Neural cell (in vitro differentiated cells): ENCODE data around the gene CUBN.

ENCODE experiments used
- CTCF ChIP-seq: fragments of 450-650 bp; IDR thresholded peaks from 2 replicates; pipeline ENCODE4 v1.5.1; 2014; ENCODE audit warnings: antibody characterized with exemption, mild to moderate bottlenecking, moderate library complexity; ENCODE audit not compliant: poor library complexity, severe bottlenecking
- POLR2AphosphoS5 ChIP-seq: IDR thresholded peaks from 2 replicates; pipeline ENCODE4 v1.6.1; 2012
- SMC3 ChIP-seq: fragments of 450-650 bp; conservative IDR thresholded peaks from 2 replicates; pipeline ENCODE4 v1.6.1; 2014; ENCODE audit warnings: antibody characterized with exemption, mild to moderate bottlenecking, moderate library complexity; ENCODE audit not compliant: poor library complexity
- TAF1 ChIP-seq: IDR thresholded peaks from 2 replicates; pipeline ENCODE4 v1.6.1; 2012; ENCODE audit warnings: low read depth

GRCh38 chr10:16923309-16923708 lies 206.3 kb downstream of the CUBN start:
- no peak for TF ChIP-seq POLR2AphosphoS5
- no peak for TF ChIP-seq CTCF
- TF ChIP-seq SMC3 = no peak
- no peak for TF ChIP-seq TAF1
